ENCODE measurements around the gene ARID2.

The ARID2 gene, protein sequence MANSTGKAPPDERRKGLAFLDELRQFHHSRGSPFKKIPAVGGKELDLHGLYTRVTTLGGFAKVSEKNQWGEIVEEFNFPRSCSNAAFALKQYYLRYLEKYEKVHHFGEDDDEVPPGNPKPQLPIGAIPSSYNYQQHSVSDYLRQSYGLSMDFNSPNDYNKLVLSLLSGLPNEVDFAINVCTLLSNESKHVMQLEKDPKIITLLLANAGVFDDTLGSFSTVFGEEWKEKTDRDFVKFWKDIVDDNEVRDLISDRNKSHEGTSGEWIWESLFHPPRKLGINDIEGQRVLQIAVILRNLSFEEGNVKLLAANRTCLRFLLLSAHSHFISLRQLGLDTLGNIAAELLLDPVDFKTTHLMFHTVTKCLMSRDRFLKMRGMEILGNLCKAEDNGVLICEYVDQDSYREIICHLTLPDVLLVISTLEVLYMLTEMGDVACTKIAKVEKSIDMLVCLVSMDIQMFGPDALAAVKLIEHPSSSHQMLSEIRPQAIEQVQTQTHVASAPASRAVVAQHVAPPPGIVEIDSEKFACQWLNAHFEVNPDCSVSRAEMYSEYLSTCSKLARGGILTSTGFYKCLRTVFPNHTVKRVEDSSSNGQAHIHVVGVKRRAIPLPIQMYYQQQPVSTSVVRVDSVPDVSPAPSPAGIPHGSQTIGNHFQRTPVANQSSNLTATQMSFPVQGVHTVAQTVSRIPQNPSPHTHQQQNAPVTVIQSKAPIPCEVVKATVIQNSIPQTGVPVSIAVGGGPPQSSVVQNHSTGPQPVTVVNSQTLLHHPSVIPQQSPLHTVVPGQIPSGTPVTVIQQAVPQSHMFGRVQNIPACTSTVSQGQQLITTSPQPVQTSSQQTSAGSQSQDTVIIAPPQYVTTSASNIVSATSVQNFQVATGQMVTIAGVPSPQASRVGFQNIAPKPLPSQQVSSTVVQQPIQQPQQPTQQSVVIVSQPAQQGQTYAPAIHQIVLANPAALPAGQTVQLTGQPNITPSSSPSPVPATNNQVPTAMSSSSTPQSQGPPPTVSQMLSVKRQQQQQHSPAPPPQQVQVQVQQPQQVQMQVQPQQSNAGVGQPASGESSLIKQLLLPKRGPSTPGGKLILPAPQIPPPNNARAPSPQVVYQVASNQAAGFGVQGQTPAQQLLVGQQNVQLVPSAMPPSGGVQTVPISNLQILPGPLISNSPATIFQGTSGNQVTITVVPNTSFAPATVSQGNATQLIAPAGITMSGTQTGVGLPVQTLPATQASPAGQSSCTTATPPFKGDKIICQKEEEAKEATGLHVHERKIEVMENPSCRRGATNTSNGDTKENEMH (N-terminal part only)

DNA sequence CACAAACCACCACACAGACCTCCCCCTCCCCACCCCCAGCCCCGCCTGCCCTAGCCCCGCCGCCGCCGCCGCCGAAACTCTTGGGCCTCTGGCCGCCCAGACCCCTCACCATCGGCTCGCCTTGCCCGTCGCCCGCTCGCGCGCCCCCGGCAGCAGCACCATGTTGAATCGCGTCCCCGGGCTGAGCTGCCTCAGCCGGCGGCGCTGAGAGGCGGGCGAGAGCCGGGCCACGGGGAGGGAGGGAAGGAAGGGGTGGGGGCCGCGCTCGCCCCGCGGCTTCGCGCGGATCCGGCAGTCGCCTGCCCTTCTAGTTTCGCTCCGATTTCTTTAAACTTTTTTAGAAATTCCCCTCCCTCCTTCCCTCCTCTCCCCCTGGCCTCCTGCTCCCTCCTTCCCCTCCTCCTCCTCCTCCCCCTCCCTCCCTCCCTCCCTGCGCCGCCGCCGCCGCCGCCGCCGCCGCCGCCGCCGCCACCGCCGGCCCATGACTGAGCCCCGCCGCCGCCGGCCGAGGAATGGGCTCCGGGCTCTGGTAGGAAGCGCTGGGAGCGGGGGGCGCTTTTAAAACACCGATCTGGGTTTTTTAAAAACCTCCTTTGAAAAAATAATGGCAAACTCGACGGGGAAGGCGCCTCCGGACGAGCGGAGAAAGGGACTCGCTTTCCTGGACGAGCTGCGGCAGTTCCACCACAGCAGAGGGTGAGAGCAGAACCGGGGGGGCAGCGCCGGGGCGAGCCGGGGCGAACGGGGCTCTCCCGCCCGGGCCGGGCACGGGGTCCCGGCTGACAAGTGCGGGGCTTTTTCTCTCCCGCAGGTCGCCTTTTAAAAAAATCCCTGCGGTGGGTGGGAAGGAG lies at the start of gene ARID2:
TSS of gene ARID2 (plus strand) at position 474 of the 851 bp plus-strand sequence. CDS start at position 605, 131 bp downstream.
- peak; percentile 71 for DNase-seq

DNA sequence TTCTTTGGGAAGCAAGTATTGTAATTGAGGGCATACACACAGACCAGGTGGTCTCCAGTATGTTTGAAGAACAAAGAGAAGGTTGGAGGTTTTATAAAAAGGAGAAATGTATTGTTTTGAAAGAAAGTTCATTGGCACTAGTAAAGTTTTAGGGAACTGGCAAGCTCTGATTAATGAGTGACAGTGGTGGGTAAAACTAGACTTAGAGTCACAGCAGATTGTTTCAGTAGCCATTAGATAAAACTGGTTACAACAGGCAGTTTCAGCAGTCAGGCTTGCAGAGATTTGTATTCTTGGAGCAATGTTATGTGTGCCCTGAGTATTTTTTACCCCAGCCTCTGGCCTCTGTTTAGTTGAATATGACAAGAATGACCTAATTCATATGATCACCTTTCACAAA lies 49.1 kb upstream of the ARID2 start:
- DNase-seq, result no peak

DNA sequence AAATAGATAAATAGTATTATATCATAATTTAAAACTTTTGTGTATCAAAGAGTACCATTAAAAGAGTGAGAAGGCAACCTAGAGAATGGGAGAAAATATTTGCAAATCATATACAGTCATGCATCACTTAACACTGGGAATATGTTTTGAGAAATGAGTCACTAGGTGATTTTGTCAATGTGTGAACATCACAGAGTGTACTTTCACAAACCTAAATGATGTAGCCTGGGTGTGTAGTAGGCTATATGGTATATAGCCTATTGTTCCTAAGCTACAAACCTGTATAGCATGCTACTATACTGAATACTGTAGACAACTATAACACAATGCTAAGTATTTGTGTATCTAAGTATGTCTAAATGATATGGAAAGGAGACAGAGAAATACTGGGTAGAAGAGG lies 48.0 kb upstream of the ARID2 start:
- no peak for DNase-seq

DNA sequence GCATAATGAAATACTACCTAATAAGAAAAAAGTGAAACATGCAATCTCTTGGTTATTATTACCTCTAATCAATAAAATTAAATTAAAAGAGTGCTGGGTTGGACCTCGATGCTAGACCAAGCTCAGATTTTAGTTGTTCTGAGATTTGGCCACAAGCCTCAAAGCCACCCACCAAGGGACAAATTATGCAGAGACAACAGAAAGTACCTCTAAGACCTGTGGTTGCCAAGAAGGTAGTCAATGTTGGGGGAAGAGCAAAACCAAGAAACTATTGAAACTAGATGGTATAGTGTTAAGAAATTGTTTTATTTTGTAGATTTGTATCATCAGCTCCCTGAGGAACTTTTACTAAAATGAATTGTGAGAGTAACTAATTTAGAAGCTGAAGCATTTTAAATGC lies 43.8 kb upstream of the ARID2 start:
- DNase-seq, result no peak

DNA sequence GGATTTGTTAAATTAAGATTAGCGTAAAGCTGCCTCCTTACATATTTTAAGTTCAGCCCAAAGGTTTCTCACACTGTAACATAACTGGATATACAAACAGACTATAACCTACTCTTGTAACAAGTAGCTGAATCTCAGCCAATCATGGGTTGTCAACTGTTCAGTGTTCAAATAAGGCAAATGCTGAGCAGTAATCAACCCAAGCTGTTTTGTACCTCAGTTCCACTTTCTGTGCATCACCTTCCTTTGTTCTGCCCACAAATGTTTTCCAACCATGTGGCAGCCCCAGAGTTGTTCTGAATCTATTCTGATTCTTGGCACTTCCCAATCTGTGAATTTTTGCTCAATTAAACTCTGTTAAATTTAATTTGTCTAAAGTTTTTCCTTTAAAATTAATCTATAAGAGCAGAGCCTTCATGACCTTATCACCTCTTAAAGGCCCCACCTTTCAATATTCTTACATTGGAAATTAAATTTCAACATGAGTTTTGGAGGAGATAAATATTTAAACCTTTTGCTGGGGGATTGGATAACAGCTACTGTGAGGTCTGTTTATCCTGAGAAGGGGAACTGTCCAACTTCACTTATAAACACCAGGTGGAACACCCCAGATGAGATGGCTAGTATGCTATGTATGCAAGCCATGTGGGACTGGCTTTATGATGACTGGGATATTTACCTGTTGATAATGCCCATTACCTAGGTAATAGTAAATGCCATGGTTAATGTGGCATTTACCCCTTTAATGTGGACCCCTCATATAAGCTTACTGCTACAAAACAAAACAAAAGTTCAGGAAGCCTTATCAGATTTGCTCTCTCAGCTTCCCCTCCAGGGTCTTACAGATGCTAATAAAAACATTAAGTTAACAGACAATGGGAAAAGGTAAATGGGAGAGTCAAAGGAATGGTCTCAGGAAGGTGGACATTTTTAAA lies 42.2 kb upstream of the ARID2 start:
- no peak for DNase-seq

DNA sequence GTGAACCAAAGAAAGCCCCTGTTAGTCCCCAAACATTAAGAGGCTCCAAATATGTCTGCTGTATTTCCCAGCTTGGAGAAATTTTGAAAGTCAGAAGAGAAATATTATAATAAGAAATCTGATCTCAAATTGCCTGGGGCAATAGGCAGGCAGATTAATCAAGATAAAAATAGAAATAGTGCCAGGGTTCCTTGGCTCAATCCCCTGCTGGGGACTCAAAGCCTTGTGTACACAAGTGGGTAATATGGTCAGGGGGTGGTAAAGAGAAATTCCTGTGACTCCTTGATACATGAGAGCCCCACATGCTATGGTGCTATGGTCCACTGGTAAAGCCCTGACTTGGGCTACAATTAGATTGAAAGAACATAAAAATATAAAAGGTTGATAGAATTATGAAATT lies 41.3 kb upstream of the ARID2 start:
- no peak for DNase-seq

DNA sequence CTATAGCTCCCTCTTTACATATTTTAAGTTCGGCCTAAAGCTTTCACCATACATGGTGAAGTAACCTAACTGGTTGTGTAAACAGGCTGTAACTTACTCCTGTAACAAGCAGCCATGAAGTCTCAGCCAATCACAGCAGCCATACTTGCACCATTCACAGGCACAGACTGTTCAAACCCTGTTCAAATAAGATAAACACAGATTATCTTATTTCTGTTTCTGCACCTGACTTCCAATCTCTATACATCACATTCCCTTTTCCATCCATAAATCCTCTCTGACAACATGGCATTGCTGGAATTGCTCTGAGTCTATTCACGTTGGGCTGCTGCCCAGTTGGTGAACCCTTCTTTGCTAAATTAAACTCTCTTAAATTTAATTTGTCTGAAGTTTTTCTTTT lies 34.5 kb upstream of the ARID2 start:
- DNase-seq, result no peak

DNA sequence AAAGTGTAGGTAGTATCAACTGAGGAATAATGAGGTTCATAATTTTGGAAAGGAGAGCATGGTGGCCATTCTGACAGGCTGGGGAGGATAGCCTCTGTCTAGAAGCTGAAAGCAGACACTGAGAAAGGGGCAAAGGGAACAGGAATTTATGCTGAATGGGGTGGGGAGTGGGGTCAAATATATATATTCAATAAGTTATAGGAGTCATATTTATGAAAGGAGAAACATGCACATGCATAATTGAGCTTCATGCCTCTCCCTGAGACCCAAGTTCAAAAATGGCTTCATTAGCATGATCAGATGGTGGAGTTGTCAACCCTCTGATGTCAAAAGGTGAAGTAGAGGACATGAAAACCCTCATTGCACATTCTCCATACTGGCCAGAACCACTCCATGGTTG lies 33.9 kb upstream of the ARID2 start:
- DNase-seq, result no peak

DNA sequence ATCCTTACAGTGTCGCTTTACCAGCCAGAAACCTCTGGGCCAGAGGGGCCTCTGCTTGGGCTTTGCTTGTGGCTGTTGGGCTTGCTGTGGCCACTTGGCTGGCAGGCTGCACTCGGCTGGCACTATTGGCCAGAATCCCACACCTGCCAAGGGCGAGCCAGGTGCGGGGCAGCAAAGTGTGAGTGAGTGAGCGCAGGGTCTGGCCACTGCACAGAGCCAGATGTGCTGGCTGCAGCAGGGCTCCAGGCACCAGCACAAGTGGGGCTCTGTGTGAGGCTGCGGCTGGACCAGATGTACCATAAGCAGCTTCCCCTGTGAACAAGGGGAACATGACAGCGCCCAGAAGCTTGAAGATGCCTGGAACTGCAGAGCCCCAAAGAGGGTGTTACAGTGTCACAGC lies 33.5 kb upstream of the ARID2 start:
- no peak for DNase-seq

DNA sequence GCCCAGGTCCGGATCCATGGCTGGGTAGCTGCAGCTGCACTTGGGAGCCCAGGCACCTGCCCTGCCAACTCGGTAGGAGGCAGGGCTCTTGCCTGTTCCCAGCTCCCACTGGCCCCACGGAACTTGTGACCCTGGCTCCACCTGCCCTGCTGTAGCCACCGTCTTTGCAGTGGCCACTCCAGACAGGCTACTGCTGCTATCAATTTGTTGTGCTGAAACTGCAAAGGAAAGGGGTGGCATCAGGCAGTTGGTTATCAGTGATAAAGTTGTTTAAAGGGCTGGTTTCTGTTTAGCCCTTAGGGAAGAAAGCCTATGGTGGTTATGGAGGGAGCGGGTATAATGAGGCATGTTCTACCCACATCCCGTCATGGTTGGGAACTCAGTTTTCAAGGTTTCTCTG lies 32.1 kb upstream of the ARID2 start:
- no peak for DNase-seq

DNA sequence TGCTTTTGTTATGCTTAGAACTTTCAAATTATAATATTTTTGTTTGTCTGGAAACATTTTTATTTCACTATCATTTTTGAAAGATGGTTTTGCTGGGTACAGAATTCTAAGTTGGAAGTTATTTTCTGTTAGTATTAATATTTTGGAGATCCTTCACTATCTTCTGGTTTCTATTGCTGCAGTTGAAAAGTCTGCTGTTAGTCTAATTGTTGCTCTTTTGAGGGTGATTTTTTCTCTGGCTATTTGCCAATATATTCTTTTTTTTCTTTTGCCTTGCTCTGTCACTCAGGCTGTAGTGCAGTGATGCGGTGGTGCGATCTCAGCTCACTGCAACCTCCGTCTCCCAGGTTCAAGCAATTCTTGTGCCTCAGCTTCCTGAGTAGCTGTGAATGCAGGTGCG lies 28.2 kb upstream of the ARID2 start:
- no peak for DNase-seq

DNA sequence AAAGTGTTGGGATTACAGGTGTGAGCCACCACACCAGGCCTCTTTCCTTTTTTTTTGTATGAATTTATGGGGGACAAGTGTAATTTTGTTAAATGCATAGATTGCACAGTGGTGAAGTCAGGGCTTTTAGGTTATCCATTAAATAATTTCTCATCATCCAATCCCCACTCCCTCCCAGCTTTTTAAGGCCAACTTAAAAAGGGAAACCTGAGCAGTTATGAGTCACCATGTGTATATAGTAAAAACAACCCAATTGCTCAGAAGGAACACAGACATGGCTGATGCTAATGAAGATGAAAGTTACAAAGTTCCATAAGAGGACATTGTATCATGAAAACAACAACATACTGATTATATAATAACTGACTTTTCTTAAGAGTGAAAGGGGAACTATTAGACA lies 25.6 kb upstream of the ARID2 start:
- DNase-seq, result no peak

DNA sequence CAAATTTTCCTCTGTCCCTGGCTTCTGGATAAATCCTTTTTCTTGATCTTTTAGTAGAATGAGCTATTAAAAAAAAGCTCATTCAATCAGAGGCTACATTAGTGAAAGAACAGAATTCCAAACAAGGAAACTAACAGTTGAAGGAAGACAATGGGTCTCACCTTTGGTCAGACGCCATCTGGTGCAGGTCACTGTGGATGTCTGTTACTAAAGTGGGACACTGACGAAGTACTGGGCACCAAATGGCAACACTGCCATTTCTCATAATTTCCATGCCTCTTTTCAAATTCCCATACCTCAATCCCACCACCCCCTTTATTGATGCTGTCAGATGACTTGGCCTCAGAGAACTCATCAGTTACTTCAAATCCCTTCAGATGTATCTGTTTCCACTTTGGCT lies 24.5 kb upstream of the ARID2 start:
- no peak for DNase-seq

DNA sequence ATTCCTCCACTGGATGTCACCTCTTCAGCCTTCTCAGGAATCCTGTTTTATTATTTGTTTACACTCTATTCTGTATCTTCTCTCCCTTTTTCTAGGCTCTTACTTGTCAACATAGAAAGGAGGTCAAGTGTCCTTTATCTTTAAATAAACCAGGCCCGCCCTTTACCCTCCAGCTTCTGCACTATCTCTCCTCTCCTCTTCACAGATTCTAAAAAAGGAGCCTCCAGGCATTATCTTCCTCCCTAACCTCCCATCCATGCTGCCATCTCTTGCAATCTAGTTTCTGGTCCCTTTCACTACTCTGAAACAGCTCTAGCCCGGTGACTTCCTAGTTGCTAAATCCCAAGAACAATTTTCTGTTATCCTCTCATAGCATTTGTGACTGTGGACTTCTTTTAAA lies 24.1 kb upstream of the ARID2 start:
- no peak for DNase-seq

DNA sequence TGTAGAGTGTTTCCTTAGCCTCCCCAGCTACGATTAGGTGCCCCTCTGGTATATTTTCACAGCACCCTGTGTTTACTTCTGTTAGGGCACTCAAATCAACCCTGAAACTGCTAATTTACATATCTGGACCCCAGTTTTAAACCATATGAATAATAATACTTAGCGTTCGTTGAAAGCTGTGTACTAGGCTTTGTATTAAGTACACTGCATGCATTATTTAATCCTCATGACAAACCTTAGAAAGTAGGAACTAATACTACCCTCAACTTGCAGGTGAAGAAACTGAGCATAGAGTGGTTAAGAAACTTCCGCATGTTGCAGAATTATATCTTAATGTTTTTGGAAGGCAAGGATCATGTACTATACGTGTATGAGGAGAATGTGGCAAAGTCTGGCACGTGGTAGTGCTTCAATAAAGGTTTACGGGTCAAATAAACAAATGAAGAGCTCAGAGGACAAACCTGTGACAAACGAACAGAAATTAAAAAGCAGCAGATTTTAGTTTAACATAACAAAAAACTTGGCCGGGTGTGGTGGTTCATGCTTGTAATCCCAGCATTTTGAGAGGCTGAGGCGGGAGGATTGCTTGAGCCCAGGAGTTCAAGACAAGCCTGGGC lies 22.2 kb upstream of the ARID2 start:
- DNase-seq, result no peak

DNA sequence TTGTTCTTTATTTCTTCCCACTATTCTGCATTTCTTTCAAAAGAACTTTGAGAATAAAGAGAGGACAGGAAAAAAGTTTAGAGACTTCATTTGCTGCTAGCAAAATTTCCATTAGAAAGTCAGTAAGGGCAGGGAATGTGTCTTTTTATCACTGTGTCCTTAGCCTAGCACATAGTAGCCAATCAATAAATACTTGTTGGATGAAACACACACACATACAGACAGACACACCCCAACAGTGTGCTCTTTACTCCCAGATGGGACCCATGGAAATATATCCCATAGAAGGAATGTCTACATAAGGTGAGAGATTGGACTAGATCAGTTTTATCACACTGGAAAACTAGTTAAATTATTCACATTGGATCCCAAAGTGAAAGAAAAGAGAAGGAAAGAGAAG lies 21.1 kb upstream of the ARID2 start:
- no peak for DNase-seq

DNA sequence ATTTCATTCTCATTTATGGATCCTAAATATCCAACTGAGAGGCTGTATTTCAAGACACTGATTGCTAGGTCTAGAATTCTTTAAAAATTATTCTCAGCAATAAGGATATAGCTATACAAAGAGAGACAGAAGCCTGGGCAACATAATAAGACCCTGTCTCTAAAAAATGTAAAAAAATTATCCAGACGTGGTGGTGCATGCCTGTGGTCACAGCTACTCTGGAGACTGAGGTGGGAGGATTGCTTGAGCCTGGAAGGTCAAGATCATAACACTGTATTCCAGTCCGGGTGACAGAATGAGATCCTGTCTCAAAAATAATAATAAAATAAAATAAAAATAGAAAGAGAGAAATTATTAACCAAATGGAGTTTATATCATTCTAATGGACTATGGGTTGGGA lies 20.6 kb upstream of the ARID2 start:
- no peak for DNase-seq

DNA sequence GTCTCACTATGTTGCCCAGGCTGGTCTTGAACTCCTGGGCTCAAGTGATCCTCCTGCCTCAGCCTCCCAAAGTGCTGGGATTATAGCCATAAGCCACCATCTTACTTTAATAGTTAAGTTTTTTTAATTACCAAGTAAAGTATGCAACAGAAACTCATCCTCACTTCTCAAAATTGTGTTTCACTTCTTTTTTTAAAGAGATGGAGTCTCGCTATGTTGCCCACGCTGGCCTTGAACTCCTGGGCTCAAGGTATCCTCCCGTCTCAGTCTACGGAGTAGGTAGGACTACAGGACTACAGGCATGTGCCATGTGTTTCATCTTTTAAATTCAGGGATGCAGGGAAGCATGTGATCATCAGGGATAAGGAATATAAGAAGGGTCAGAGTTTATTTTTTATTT lies 17.2 kb upstream of the ARID2 start:
- DNase-seq, result no peak

DNA sequence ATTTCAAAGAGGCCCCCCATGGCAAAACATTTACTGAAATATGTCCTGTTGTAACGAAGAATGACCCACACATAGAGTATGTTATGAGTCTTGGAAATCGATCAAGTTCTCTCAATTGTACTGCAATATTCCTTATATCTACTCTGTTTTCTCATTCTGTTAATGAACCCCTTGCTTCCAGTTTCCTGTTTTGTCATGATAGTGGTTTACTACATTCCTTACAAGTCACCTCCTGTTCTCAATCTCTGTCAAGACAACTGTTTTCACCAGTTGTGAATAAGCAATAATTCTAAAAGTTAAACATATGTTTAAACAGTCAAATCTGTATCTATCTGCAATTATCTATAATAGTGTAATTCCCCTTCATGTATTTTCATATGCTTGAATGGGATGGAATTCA lies 16.4 kb upstream of the ARID2 start:
- no peak for DNase-seq

DNA sequence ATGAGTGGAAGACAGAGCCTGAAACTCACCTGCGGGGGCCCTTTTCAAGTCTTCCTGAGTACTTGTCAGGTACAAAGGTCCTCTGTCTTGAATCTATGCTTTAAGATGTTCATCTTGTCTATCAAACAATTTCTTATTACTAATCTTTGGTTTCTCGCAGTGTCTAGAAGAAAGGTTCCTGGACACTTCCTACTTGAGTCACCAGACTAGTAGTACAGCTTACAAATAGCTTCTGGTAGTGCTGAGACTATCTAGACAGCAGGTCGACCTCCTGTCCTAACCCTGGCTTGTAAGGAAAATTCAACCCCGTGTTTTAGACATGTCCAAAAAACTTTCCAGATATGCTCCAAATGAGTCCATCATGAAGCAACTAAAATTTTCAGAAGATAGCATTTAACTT lies 11.2 kb upstream of the ARID2 start:
- DNase-seq, result no peak

DNA sequence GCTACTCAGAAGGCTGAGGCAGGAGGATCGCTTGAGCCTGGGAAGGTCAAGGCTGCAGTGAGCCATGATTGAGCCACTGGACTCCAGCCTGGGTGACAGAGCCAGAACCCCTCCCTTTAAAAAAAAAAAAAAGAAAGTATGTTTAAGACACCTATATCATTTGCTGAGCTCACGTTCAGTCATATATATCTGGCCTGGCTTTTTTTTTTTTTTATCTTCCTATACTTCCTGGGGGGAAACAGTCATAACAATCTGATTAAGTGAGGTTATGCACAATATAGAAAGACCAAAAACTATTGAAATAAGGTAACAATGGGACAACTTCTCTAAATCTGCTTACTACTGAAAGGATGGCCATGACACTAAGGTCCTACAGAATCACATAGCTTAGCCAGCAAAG lies 9.4 kb upstream of the ARID2 start:
- DNase-seq, result no peak

All from inflammatory macrophage treated with lipopolysaccharide for 4 hours (primary cell).